Fibroblast of skin of back (primary cell): ENCODE data around the gene NAALAD2.
"Not testable (repeated sequence)": the region's sequence is repeated elsewhere in the genome, so short reads cannot be mapped to it uniquely, and the experiment has no call there.

Source experiments
- DNase-seq: peaks from one replicate; pipeline ENCODE4 v3.0.0-alpha.2; 2013

The NAALAD2 gene

DNA sequence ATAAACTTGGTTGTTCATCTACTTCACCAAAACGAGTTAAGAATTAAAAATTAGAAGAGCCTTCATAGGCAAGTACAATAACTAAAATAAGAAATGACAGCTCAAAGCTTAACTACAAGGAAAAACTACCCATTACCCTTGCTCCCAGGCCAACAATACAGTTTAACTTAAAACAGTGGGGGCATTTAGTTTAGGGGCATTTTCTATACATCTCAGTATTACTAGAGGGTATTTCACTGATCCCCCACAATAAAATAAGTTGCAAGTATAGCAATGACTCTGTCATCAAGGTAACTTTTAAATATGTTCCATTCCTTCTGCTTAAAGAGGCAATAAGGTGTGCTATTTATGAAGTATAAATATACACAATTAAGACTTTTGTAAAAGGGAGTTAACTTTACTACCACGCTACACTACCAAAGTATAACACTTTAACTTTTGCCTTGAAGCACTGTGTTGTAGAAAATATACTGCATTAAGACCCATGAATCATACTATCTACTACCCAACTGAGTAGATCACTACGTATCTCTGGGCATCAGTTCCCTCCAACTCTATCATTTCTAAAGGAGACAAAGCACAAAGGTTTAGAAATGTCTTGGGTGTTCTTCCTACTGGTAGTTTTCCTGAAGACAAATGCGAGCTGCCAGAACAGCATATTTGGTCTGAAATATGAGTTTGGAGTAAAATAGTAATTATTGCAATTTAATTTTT is 58.6 kb downstream of the NAALAD2 start:
- no peak for DNase-seq

DNA sequence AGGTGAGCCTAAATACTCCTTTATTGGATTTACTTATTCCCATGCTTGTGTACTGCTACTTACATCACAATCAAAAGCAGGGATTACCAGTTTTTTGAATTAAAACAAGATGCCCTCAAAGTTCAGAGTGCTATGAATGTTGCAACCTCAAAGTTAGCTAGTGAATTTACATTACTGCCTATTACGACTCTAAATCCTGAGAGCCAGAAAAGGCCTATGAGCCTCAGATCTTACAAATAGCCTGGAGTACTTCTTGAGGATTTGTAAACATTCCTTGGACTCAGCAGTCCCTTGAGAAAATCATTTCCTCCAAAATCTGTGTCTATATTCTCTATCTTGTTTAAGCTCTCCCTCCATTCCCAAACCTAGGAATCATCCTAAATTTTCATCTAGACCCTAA is 62.9 kb downstream of the NAALAD2 start:
- no peak for DNase-seq

DNA sequence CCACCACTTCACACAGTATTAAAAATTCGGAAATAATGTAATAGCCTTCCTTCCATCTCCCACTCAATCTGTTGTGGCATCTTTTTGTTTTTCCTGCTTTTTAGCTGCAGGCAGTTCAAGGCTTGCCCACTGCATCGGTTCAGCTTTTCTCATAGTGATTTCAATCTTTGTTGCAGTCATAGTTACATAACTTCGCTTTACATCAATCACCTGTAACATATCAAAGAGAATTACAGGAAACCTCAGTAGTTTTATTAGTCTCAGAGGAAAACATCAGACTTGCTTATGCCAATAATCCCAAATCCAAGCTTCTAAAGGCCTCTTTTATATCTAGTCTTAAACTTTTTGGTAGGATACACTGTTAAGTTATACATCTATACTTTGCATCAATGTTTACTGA is 67.9 kb downstream of the NAALAD2 start:
- DNase-seq: no peak

DNA sequence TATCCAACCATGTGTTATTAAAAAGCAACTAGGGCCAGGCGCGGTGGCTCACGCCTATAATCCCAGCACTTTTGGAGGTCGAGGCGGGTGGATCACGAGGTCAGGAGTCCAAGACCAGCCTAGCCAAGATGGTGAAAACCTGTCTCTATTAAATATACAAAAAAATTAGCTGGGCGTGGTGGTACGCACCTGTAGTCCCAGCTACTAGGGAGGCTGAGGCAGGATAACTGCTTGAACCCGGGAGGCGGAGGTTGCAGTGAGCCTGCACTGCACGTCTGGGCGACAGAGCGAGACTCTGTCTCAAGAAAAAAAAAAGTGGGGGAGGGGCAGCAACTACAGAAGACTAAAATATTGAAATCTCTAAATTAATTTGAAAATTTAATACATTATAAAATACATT is 69.9 kb downstream of the NAALAD2 start:
- DNase-seq: no peak

DNA sequence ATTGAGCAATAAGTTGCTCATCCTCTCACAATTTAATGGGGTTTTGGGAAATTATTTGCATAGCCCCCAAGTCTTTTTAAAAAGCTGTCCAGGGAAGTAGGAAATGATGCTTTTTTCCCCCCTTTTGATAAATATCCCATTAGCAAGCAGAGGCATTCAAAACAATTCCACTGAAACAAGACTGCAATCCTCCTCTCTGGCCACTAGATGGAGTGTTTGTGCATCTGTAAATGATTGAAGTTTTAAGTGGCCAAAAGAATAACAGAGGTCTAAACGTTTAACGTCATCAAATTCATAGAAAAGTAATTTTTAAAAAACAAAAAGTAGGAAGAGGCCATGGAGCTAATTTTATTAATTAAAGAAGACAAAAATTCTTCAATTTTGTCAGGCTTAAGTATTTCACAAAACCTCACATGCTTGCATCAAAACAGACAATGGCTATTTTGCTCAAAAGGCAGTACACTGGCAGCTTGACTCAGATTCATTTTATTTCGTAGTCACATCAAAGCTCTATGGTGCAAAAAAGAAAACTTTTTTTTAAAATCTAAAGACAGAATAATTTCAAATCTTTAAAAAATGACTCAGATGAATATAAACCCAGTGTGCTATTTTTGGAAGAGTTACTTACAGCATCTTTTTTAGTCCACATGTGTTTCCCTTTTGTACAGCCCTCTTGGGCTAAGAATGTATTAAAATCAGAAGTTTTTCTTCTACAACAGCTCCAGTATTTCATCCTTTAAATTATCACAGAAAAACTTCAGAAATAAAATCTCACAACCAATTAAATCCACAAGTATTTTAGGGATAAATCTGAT is 70.6 kb downstream of the NAALAD2 start:
- peak; percentile 60 for DNase-seq

DNA sequence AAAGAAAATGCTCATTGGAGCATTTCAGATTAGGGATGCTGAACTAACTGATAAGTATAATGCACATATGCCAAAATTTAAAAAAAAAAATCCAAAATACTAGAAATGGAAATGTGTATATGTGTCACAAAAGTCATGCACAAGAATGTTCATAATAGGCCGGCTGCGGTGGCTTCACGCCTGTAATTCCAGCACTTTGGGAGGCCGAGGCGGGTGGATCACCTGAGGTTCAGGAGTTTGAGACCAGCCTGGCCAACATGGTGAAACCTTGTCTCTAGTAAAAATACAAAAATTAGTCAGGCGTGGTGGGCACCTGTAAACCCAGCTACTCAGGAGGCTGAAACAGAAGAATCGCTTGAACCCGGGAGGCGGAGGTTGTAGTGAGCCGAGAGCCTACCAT is 73.5 kb downstream of the NAALAD2 start:
- DNase-seq: not testable (repeated sequence)

DNA sequence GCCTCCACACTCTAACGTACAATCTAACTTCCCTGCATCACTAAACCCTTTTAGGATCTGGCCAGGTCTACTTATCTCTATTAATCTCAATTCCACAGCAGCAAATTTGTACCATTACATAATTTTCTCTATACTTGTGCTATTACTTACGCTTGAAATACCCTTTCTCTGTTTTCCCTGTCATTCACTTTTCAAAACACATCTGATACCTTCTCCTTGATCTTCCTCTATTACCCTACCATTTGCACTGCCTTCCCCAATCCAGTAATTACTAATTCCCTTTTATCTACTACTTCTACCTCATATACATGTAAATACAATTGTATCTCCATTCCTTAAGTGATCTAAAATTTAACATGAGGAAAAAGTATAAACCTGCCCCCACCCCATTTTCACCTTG is 74.4 kb downstream of the NAALAD2 start:
- no peak for DNase-seq

DNA sequence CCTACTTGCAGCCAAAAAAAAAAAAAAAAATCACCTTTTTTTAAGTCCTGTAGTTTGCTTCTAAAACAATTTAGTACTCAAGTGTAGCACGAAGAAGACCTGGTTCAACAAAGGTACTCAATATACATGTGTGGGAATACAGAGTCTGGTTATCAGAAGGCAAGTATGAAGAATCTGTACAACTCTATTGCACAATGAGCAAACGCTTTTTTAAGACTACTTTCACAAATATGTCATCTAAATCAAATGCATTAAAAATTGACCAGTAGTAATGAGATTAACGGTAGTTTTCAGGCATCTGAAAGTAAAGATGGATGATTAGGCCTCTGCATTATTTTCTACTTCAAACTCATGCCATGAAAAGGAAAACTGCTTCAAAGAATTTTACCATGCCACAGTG is 78.9 kb downstream of the NAALAD2 start:
- no peak for DNase-seq

DNA sequence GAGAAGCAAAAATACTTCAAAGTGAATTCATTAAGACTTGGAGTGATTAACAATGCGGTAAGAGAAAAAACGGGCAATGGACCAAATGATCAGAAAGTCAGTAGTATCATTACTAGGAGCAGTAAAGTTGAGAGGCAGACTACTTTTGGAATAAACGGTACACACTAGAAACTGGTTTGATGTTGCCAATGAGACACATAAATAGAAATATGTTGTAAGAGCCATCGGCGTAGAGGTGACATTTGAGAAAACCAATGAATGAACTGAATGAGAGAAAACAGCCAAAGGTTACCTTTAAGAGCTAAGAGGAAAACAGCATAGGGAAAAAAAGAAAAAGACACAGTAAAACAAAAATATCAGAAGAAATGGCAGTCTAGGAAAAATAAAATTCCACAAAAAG is 82.1 kb downstream of the NAALAD2 start:
- no peak for DNase-seq

DNA sequence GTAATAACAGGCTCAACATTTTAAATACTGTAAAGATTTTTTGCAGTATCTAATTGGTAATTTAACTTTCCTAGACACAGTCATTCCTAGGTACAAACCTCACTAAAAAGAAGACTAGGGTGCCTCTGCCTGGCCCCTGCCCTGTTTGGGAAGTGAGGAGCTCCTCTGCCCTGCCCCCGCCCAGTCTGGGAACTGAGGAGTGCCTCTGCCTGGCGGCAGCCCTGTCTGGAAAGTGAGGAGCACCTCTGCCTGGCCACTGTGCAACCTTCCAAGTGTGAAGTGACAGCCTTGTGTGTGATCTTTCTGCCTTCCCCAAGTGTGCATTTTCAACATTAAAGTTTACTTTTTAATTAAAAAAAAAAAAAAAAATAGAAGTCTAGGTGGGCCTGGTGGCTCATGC is 84.1 kb downstream of the NAALAD2 start:
- DNase-seq: no peak

DNA sequence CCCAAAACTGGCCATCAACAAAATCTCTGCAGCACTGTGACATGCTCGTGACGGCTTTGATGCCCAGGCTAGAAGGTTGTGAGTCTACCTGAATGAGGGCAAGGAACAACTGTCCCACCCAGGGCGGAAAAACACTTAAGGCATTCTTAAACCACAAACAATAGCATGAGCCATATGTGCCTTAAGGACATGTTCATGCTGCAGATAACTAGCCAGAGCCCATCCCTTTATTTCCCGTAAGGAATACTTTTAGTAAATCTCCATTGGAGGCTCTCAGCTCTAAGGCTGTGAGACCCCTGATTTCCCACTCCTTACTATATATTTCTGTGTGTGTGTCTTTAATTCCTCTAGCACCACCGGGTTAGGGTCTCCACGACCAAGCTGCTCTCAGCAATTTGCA is 85.0 kb downstream of the NAALAD2 start:
- no peak for DNase-seq

DNA sequence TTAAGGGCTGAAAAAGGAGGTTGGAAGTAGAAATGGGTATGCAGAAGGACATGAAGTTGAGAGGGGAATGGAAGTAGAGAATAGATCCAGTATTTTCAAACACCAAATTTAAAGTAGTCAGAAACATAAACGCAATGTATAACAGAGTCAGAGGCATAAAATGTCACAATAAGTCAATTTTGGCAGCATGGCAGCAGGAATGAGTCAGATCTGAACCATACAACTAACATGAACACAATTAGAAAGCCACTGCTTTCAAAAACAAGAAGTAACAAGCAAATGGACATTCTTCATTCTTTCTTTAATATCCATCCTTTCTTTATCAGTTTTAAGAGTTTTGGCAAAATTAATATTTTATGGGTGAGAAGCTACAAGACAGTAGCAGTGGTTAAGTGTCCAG is 85.9 kb downstream of the NAALAD2 start:
- DNase-seq: peak; percentile 63

DNA sequence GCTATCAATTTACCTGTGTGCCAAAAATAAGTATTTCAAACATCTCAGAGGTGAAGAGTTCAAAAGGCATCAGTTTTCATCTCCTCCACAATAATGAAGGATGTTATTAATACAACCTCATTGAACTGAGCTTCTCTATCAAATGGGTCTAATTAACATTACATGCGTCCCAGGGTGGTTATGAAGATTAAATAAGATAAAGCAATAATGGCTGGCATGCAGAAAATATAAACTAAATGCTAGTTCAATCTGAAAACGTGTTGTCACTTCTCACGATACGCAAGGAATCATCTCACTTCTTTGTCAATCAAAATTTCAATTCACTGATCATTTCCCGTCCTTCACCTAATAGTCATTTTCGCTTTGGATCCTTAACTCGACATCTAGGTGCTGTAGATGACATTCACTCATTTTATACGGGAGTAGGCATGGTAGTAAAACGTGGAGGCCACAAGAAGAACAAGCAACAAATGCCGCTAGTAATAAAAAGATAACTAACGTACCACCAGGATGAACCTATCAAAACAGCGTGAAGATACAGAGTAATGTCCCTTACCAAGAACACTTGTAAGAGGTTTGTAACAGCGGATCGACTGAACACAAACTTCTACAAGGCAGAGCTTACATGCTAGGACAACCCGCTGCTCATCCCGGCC is 87.5 kb downstream of the NAALAD2 start:
- DNase-seq: no peak

DNA sequence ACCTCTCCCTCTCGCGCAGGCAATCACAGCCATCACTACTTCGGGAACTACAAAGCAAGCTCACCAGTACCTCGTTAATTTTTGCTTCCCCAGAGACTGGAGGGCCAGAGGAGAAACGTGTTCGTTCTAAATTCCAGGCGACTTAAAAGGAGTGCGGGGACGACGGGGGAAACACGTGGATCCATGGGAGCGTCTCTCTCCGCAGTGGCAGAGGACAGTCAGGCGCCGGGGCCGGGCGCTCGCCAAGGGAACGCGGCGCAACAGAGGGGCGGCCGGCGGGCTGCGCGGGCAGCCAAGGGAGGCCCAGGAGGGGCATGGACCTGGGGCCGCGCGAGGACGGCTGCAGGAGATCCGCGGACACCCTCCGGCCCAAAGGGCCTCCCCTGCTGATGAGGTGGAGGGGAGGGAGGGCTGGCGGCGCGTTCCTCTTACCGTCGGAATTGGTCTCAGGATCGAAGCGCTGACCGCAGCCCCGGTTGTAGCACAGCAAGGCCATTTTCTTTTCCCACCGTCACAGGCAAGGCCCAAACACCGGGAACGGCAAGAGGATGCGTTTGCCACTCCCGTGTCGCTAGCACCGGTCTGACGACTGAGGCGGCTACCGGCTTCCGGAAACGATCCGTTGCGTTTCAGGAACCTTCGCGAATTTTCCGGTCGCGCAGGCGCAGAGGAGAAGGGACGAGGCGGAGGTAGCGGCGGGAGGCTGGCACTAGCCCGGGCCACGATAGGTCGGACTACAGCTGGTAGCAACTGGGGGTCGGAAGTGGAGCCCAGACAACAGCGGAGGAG is 88.2 kb downstream of the NAALAD2 start, which contains the start of gene CHORDC1:
CHORDC1 (minus strand) TSS at position 591 of the 789 bp plus-strand sequence; CDS start at position 496, 95 bp downstream.
- DNase-seq: peak; percentile 87

DNA sequence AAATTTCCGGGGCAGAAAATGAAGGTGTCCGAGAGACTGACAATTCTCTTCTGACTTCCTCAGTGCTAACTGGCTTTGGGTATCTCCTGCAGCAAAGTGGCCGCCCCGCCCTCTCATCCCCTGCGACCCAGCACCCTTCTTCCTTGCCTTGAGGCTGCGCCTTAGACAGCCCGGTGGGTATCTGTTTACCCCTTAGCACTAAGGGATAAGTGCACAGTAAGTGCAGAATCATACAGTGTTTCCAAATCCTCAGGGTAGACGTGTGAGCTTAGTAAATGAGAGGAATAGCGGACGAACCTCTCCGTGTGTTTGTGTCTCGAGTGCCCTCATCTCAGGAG is 88.8 kb downstream of the NAALAD2 start:
- no peak for DNase-seq

DNA sequence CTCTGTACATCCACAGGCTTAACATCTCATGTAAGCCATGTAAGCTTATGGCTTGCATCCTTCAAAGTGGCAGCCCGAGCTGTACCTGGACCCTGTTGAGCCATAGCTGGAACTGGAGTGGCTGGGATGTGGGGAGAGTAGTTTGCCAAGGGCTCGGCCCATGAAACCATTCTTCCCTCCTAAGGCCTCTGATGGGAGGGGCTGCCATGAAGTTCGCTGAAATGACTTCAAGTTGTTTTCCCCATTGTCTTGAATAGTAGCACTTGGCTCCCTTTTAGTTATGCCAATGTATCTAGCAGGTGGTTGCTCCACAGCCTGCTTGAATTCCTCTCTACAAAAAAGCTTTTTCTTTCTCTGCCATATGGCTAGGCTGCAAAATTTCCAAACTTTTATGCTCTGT is 93.6 kb downstream of the NAALAD2 start:
- DNase-seq: no peak

DNA sequence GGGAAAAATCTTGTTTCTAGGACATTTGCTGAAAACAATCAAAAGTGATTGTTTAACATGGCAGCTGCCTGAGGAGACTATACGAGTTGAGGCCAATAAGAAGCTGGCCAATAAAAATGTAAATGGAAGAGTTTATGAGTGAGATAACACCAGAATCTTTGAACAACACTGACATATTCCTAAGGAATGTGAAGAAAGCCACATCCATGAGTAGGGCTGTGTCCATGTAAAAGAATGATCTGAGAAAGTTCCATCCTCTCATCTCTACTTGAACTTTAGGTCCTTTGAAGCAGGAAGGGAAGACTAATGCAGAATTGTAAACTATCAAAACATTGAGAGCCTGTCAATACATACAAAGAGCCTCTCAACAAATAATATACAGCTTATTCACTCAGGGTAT is 95.3 kb downstream of the NAALAD2 start:
- peak; percentile 61 for DNase-seq

DNA sequence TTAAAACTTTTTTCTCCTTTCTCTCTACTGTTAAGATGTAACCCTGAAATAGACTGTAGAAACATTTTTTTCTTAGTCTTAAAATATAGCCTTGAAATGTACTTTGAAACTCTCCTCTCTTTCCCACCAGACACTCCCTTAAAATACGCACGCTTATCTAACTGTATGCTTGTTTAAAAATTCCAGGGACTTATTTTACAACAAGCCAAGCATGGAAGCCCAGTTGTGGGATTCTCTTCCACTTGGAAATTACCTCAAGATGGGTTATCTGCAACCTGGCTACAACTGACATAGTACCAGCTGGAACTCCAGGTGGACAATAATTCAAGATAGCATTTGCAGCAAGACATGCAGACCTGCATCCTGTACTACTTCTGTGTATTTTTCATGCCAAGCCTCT is 100.5 kb downstream of the NAALAD2 start:
- no peak for DNase-seq

DNA sequence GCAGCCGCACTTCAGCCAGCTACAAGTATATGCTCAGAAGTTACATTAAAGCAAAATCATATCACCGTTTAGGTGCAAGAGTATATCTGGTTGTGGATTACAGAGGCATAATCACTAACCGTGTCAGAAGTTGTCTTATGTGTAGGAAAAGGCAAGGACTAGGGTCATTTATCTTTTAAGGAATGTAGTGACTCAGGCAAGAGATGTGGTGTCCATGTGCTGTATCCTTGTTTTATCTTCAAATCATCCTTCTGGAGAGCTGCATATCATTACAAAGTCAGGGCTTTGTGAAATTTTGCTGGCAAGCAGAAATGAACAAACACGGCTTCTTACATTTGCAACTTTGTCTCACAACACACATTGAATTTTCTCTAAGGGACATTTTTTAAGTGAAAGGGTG is 101.1 kb downstream of the NAALAD2 start:
- DNase-seq: peak; percentile 5

DNA sequence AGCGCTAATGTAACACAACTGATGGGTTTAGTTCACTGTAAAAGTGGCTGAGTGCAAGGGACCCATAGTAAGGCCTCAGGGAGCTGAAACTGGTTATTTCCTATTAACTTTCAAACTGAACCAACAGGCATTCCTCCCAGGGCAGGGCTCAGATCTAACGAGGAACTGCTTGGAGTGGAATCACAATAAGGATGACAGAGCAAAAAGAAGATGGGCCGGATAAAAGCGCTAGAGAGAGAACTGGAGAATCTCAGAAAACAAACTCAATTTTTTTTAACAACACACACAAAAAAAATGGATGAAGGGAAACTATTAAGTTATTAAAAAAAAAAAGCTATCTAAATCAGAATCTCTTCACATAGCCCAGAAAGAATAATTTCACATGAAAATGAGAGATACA is 102.5 kb downstream of the NAALAD2 start:
- DNase-seq: no peak

DNA sequence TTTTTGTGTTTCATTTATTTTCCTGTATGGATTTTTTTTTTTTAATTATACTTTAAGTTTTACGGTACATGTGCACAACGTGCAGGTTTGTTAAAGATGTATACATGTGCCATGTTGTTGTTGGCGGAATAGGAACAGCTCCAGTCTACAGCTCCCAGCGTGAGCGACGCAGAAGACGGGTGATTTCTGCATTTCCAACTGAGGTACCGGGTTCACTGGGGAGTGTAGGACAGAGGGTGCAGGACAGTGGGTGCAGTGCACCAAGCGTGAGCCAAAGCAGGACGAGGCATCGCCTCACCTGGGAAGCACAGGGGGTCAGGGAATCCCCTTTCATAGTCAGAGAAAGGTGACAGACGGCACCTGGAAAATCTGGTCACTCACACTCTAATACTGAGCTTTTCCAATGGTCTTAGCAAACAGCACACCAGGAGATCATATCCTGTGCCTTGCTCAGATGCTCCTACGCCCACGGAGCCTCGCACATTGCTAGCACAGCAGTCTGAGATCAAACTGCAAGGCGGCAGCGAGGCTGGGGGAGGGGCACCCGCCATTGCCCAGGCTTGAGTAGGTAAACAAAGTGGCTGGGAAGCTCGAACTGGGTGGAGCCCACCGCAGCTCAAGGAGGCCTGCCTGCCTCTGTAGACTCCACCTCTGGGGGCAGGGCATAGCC is 105.6 kb downstream of the NAALAD2 start:
- not testable (repeated sequence) for DNase-seq

DNA sequence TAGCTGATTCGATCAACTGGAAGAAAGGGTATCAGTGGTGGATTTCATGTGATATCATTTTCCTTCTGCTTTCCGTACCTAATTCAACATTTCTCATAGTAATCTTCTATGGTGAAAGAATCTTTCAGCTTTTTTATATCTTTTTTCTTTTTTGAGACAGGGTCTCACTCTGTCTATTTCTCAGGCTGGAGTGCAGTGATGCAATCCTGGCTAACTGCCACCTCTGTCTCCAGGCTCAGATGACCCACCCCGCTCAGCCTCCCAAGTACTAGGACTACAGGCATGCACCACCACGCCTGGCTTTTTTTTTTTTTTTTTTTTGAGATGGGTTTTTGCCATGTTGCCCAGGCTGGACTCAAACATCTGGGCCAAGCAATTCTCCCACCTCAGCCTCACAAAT is 107.0 kb downstream of the NAALAD2 start:
- no peak for DNase-seq
